Ovary (tissue), 10 donors: ENCODE data around the gene ADA. TPM values are rescaled to one million over a fixed set of nuclear protein-coding genes. Genes with fewer than 3 reads are reported as not detected.
"Not testable (repeated sequence)": the region's sequence is repeated elsewhere in the genome, so short reads cannot be mapped to it uniquely, and the experiment has no call there.

Experiments
- DNase-seq, 5 donors: peaks; one replicate each; pipeline ENCODE4 v3.0.0-alpha.2; 2019 to 2020
- H3K27ac ChIP-seq, 2 donors: fragments of 200-600 bp; one replicate each; pipeline versions ENCODE4 v1.5.1 to v1.8.0; 2019 to 2022
- H3K27me3 ChIP-seq: fragments of 200-600 bp; one replicate; pipeline ENCODE4 v1.8.0; 2022
- H3K36me3 ChIP-seq: fragments of 200-600 bp; sonication (generic); one replicate; pipeline ENCODE4 v1.5.1; 2019
- H3K4me1 ChIP-seq: one replicate; pipeline ENCODE4 v1.8.1; 2013; ENCODE audit warnings: mild to moderate bottlenecking, moderate library complexity; ENCODE audit not compliant: insufficient read depth
- H3K4me3 ChIP-seq: fragments of 200-600 bp; sonication (generic); one replicate; pipeline ENCODE4 v1.5.1; 2017
- H3K9me3 ChIP-seq, 2 donors: fragments of 200-600 bp in 1 of 2; sonication (generic) in 1 of 2; one replicate each; pipeline versions ENCODE4 v1.5.1 to v1.8.1; 2013 to 2019; ENCODE audit warnings: mild to moderate bottlenecking in 1 of 2, moderate library complexity in 1 of 2
- EP300 ChIP-seq: sonication (generic); formaldehyde crosslinking; IDR thresholded peaks from one replicate; pipeline ENCODE4 v1.6.1; 2017; ENCODE audit warnings: antibody characterized with exemption
- POLR2A ChIP-seq: fragments of 450-650 bp; IDR thresholded peaks from one replicate; pipeline ENCODE4 v1.6.1; 2017; ENCODE audit warnings: antibody characterized with exemption, mild to moderate bottlenecking, moderate library complexity
- WGBS, 3 donors: extraction: QIAGEN DNeasy Blood & Tissue Kit in 1 of 3; methylation state at CpG; one replicate each; pipeline versions ENCODE4 v1.1.5 to v1.1.7; 2013 to 2017; 5-methylcytosine and 5-hydroxymethylcytosine counted together
- intact Hi-C, 4 donors: fragments of 100-400 bp; cut with DNase I; formaldehyde crosslinking; loops; one replicate each; pipeline versions ENCODE4 v1.11.0 to v1.15.1; 2022 to 2023
- long read RNA-seq, 3 donors: library from polyadenylated mRNA in 2 of 3; unstranded in 2 of 3; transcript quantifications; one replicate each; pipeline ENCODE4 v2.0.0 and lab custom pipeline, GENCODE V29; 2021 to 2026
- polyA plus RNA-seq, 2 donors: library from polyadenylated mRNA; stranded (reverse); fragments of 200-250 nt in 1 of 2; fragments of 350-450 nt in 1 of 2; fragmentation: Illumina TruSeq in 1 of 2; extraction: RNeasy Lipid Tissue Mini Kit (QIAGEN cat#74804) in 1 of 2; gene quantifications; one replicate each; pipeline ENCODE4 v1.2.3, GENCODE V29; 2013 to 2014
- total RNA-seq, 7 donors: library from RNA; depleted of rRNA in 2 of 7; stranded (reverse); fragments of >200 nt in 2 of 7; fragmentation: NEBNext Ultra II Directional in 3 of 7; extraction: Animal tissue kit (Norgen Biotek cat#: 25700) in 3 of 7; gene quantifications; one replicate each; pipeline versions ENCODE4 v1.1.0 to v1.2.4, GENCODE V29; 2016 to 2023
- TF ChIP-seq, protein P1 (sequence below), 3 donors: fragments of 450-650 bp in 2 of 3; fragments of 200-600 bp in 1 of 3; IDR thresholded peaks; one replicate each; pipeline versions ENCODE4 v1.5.1 to v1.8.0; 2016 to 2022; ENCODE audit warnings: antibody characterized with exemption in 3 of 3, mild to moderate bottlenecking in 1 of 3
- donor health status: DM: no; HTN: no; CAD: no; lungs with moderate emphysema.
- donor health status: DM: no; HTN: no; CAD: no.
- donor health status: Bipolar disorder and iron deficiency.
- donor health status: DM: yes; HTN: yes; CAD: no.
- donor health status: DM: no; HTN: no; CAD: no.
- donor health status: DM: yes; HTN: yes; CAD: no.

ADA gene
- total RNA-seq (1 to 10 TPM; 1.1 to 5.7 (median 3.2) TPM), polyA plus RNA-seq (1 to 10 TPM; 2.8 to 7.4 TPM)
- long read RNA-seq, donor 1, transcript ADA-201 (12 exons, 1,539 nt) = major isoform, 6 of 21 reads
- long read RNA-seq, donor 1, partial matches to known transcripts = 2 of 21 reads
- long read RNA-seq, donor 1, other reads (novel, unspliced or antisense) = 7 of 21 reads
- long read RNA-seq, donor 2, partial matches to known transcripts = 0 of 4 reads
- long read RNA-seq, donor 2, other reads (novel, unspliced or antisense) = 0 of 4 reads
- long read RNA-seq, donor 3, transcript ADA-201 (12 exons, 1,539 nt) = major isoform, 10 of 16 reads
- long read RNA-seq, donor 3, partial matches to known transcripts = 2 of 16 reads
- long read RNA-seq, donor 3, other reads (novel, unspliced or antisense) = 3 of 16 reads

GRCh38 chr20:44651684-44652423, at the start of gene ADA:
TSS of gene ADA (minus strand) at chr20:44651699. CDS start at chr20:44651607, 92 bp downstream.
- WGBS, 3 donors = 0% methylated on average over 28 to 68 of the region's 68 CpGs
- Histone ChIP-seq H3K4me1 (no peaks in the 10 kb centered on the region), H3K27ac (peak within 1 kb of the TSS; percentile 12 to 32), H3K27me3 (no peaks in the 10 kb centered on the region), H3K36me3 (no peaks in the 10 kb centered on the region), H3K4me3 (peak within 1 kb of the TSS; percentile 72), H3K9me3 (no peaks in the 10 kb centered on the region)
- intact Hi-C loops = no loop called here
- peak; percentile 58 to 71 (median 66) for DNase-seq
- TF ChIP-seq, protein P1, sequence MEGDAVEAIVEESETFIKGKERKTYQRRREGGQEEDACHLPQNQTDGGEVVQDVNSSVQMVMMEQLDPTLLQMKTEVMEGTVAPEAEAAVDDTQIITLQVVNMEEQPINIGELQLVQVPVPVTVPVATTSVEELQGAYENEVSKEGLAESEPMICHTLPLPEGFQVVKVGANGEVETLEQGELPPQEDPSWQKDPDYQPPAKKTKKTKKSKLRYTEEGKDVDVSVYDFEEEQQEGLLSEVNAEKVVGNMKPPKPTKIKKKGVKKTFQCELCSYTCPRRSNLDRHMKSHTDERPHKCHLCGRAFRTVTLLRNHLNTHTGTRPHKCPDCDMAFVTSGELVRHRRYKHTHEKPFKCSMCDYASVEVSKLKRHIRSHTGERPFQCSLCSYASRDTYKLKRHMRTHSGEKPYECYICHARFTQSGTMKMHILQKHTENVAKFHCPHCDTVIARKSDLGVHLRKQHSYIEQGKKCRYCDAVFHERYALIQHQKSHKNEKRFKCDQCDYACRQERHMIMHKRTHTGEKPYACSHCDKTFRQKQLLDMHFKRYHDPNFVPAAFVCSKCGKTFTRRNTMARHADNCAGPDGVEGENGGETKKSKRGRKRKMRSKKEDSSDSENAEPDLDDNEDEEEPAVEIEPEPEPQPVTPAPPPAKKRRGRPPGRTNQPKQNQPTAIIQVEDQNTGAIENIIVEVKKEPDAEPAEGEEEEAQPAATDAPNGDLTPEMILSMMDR (IDR thresholded peaks at IDR 0.05) = no peak
- peak; percentile 23 for TF ChIP-seq POLR2A

DNA sequence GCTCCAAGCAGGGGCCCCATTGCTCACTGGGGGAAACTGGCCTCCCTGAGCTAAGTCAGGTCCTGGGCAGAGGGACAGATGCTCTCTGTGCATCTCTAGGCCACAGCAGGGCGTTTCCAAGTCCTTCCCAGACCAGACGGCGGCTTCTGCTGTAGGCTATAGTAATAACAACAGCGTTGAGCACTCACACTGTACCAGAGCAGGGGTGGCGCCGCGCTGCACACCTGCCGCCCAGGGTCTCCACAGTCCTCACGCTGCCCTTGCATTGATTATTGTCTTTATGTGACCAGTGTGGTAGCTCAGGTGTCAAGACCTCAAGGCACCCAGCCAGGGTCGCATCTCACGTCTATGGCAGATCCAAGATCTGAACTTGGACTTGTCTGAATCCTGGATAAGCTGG, 48.8 kb upstream of the ADA start:
- no peaks in the 10 kb centered on the region for H3K9me3 ChIP-seq
- H3K4me3 ChIP-seq = no peak overlapping the region
- H3K36me3 ChIP-seq = no peaks in the 10 kb centered on the region
- intact Hi-C loops = no loop called here
- peaks cover 39% of the 10 kb centered on the region for H3K4me1 ChIP-seq
- TF ChIP-seq POLR2A (no peak), EP300 (no peak)
- TF ChIP-seq, protein P1 (IDR thresholded peaks at IDR 0.05) = no peak
- 93 to 94% (median 94%) methylated on average over 11 of the region's 11 CpGs for WGBS, 3 donors
- no peaks in the 10 kb centered on the region for H3K27me3 ChIP-seq
- DNase-seq = peak in 1 of 5 donors; percentile 22
- H3K27ac ChIP-seq = peak overlapping the region in 1 of 2 donors; percentile 33

- peak in 1 of 5 donors; percentile 14 for DNase-seq
- Histone ChIP-seq H3K4me3 (no peak overlapping the region), H3K9me3 (no peaks in the 10 kb centered on the region), H3K27ac (no peak overlapping the region), H3K27me3 (no peaks in the 10 kb centered on the region), H3K4me1 (peaks cover 32% of the 10 kb centered on the region), H3K36me3 (no peaks in the 10 kb centered on the region)
- 42 to 74% (median 56%) methylated on average over 3 of the region's 3 CpGs for WGBS, 3 donors
- intact Hi-C loops = no loop called here
- TF ChIP-seq, protein P1 (IDR thresholded peaks at IDR 0.05) = no peak
- TF ChIP-seq POLR2A (no peak), EP300 (no peak)
Observed at GRCh38 chr20:44698351-44698750, 46.9 kb upstream of the ADA start.

DNA sequence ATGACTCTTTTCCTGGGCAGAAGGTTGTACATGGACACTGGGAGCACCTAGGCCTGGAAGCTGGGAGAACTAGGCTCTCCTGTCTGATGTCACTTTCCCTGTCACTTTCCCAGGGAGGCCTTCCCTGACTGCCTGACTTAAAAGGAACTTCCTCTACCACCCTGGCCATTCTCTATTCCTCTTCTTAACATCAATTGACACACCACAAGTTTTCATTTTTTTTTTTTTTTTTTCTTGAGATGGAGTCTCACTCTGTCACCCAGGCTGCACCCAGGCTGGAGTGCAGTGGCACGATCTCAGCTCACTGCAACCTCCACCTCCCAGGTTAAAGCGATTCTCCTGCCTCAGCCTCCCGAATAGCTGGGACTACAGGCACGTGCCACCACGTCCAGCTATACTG, 45.5 kb upstream of the ADA start:
- WGBS, 3 donors = 97% methylated on average over 5 of the region's 5 CpGs
- H3K27ac ChIP-seq, H3K4me3 ChIP-seq, H3K36me3 ChIP-seq, DNase-seq, intact Hi-C loops, H3K9me3 ChIP-seq, H3K27me3 ChIP-seq: not testable (repeated sequence)
- H3K4me1 ChIP-seq = peaks cover 28% of the 10 kb centered on the region

GRCh38 chr20:44696315-44696714, 44.8 kb upstream of the ADA start:
- TF ChIP-seq, protein P1 (IDR thresholded peaks at IDR 0.05) = no peak
- TF ChIP-seq POLR2A (no peak), EP300 (no peak)
- H3K27ac ChIP-seq = peak overlapping the region in 1 of 2 donors; percentile 51
- H3K9me3 ChIP-seq = no peaks in the 10 kb centered on the region
- DNase-seq = peak in 1 of 5 donors; percentile 15
- H3K4me3 ChIP-seq = no peak overlapping the region
- no peaks in the 10 kb centered on the region for H3K27me3 ChIP-seq
- intact Hi-C loops = no loop called here
- no peaks in the 10 kb centered on the region for H3K36me3 ChIP-seq
- H3K4me1 ChIP-seq = peaks cover 28% of the 10 kb centered on the region
- WGBS, 3 donors = 93 to 97% (median 94%) methylated on average over 3 of the region's 3 CpGs
